ENCODE measurements around the gene PATZ1. TPM values are rescaled to one million over a fixed set of nuclear protein-coding genes. Genes with fewer than 3 reads are reported as not detected.

Gene PATZ1
- total RNA-seq, 4 donors from 2014 or later, result 15.7 to 18.0 (median 17.7) TPM

DNA sequence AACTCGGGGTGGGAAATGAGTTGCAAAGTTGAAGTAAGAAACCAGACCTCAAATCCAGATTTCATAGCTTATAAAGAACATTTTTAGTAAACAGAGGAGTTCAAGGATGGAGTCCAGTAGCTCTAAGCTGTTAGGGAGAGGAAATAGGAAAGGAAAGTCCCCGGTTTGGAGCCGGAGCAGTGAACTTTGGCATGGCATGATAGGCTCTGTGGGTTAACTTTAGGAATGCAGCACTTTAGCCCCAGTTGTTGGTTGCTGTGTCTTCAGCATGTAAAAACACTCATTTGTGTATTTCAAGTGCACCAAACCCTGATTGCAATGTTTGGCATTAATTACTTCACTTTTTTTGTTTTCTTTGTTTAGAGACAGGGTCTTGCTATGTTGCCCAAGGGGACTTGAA is 45.2 kb downstream of the PATZ1 start:
- 64 to 80% methylated on average over 3 of the region's 3 CpGs for WGBS, 2 donors (ENCODE audit: low coverage in 1 of 2)

DNA sequence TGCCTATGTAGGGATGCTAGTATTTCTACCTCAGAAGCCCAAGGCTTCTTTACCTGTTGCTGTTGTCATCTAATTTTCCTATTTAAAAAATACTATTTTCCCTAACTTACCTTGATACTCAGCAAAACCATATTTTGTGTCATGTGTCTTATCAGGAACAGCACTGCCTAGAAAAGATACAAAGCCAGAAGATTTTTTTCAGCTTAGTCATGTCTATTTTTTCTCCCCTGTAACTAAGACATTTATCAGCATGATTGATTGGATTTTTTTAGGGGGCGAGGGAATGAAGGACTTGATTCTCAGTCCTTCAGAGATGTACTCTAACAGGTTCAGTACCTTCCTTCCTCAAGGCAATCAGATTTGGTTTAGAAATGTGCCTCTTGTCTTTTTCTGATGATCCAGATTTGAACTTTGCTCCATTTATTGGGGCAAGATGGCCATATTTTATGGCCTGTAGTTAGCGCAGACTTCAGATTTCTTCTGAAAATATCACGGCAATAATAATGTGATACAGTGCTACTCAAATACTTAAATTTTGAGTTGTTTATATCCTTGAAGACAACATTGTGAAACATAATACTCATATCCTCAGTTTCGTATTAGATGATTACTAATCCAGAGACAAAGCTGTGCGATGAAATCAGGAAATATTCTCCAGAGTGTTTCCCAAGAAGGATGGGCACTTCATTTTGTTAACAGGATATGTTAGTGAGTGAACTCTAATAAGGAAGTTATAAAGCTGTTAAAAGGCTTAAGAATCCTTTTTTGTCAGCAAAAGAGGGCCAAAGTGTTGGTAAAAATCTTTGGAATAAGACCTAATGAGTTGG is 50.1 kb downstream of the PATZ1 start:
- no peaks in the 10 kb centered on the region for H3K27me3 ChIP-seq
- H3K4me3 ChIP-seq, result no peak overlapping the region
- TF ChIP-seq, protein P1, sequence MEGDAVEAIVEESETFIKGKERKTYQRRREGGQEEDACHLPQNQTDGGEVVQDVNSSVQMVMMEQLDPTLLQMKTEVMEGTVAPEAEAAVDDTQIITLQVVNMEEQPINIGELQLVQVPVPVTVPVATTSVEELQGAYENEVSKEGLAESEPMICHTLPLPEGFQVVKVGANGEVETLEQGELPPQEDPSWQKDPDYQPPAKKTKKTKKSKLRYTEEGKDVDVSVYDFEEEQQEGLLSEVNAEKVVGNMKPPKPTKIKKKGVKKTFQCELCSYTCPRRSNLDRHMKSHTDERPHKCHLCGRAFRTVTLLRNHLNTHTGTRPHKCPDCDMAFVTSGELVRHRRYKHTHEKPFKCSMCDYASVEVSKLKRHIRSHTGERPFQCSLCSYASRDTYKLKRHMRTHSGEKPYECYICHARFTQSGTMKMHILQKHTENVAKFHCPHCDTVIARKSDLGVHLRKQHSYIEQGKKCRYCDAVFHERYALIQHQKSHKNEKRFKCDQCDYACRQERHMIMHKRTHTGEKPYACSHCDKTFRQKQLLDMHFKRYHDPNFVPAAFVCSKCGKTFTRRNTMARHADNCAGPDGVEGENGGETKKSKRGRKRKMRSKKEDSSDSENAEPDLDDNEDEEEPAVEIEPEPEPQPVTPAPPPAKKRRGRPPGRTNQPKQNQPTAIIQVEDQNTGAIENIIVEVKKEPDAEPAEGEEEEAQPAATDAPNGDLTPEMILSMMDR (IDR thresholded peaks at IDR 0.05), result no peak
- TF ChIP-seq POLR2A (IDR thresholded peaks at IDR 0.05), result no peak
- TF ChIP-seq POLR2AphosphoS5 (IDR thresholded peaks at IDR 0.05), result peak; percentile 37
- TF ChIP-seq EP300 (IDR thresholded peaks at IDR 0.05), result no peak
- H3K4me1 ChIP-seq, result peaks cover 5 to 47% (median 24%) of the 10 kb centered on the region in 3 donors
- peak overlapping the region; percentile 62 to 83 (median 74) for H3K27ac ChIP-seq
- no peaks in the 10 kb centered on the region for H3K9me3 ChIP-seq
- WGBS, 2 donors (ENCODE audit: low coverage in 1 of 2), result 43 to 46% methylated on average over 5 of the region's 5 CpGs
- no peaks in the 10 kb centered on the region for H3K36me3 ChIP-seq
- peak; percentile 59 for ATAC-seq

More for the DNA sequence above, 45.2 kb downstream of the PATZ1 start:
- no peaks in the 10 kb centered on the region for H3K36me3 ChIP-seq
- TF ChIP-seq EP300 (IDR thresholded peaks at IDR 0.05), result no peak
- no peak for TF ChIP-seq POLR2AphosphoS5 (IDR thresholded peaks at IDR 0.05)
- TF ChIP-seq, protein P1 (IDR thresholded peaks at IDR 0.05), result no peak
- no peak for TF ChIP-seq POLR2A (IDR thresholded peaks at IDR 0.05)
- no peak for ATAC-seq
- no peak overlapping the region for H3K27ac ChIP-seq
- no peaks in the 10 kb centered on the region for H3K27me3 ChIP-seq
- peaks cover 3 to 15% (median 11%) of the 10 kb centered on the region in 3 donors for H3K4me1 ChIP-seq
- H3K4me3 ChIP-seq, result no peak overlapping the region
- no peaks in the 10 kb centered on the region for H3K9me3 ChIP-seq

DNA sequence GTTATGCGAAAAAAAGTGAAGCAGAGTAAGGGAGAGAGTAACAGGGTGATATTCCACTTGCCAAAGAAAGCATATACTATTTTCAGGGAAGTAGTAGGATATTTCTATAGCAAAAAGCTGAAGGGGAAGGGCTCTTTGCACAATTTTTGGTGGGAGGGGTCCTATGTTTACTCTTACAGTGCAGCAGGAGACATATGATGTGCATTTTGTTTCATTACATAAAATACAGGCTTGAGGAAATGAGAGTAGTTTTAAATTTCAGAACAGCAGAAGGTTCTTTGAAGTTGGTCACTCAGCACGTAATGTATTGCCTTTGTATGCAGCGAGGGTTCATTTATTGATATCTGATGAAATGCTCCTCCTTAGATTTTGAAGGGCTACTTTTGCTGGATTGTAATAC is 50.8 kb downstream of the PATZ1 start:
- Histone ChIP-seq H3K27ac (peak overlapping the region; percentile 62 to 83 (median 74)), H3K9me3 (no peaks in the 10 kb centered on the region), H3K4me1 (peaks cover 5 to 48% (median 24%) of the 10 kb centered on the region in 3 donors), H3K4me3 (no peak overlapping the region), H3K36me3 (no peaks in the 10 kb centered on the region), H3K27me3 (no peaks in the 10 kb centered on the region)
- ATAC-seq, result no peak
- WGBS, 2 donors (ENCODE audit: low coverage in 1 of 2), result 78% methylated on average over 3 of the region's 3 CpGs
- no peak for TF ChIP-seq POLR2A (IDR thresholded peaks at IDR 0.05)
- TF ChIP-seq EP300 (IDR thresholded peaks at IDR 0.05), result no peak
- TF ChIP-seq POLR2AphosphoS5 (IDR thresholded peaks at IDR 0.05), result no peak
- TF ChIP-seq, protein P1 (IDR thresholded peaks at IDR 0.05), result no peak

DNA sequence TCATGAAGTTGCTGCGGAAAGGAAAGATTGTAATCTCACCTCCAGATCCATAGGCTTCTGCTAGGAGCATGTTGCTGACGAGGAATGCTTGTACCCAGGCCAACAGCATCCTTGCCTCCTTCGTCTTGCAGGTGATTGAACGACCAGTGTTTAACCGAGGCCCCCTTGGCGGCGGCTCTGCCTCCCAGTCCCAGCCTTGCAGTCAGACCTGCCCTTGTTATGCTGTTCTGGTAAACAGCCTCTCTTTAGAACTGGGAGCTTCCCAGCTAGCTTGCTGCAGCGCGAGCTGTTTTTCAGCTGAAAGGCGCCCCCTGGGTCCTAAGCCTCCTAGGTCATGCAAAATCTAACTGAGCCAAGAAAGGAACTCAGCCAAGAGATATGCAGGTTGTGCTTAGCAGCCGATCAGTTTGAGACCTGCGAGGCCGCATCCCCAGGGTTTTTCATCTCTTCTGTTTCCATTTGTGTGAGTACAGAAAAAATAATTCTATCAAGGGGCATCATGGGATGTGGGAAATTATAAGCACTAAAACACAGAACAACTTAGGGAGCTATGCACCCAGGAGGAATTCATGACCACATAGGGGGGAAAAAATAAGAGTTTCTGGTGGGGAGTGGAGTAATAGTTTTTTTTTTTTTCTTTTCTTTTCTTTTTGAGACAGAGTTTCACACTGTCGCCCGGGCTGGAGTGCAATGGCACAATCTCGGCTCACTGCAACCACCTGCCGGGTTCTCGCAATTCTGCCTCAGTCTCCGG is 53.7 kb downstream of the PATZ1 start, which contains the start of gene PIK3IP1:
PIK3IP1 (minus strand) TSS at position 253 of the 754 bp plus-strand sequence; CDS start at position 109, 144 bp downstream.
- H3K36me3 ChIP-seq, result peaks cover 0 to 23% of the 10 kb centered on the region in 2 donors
- H3K4me1 ChIP-seq, result peaks cover 5 to 77% (median 36%) of the 10 kb centered on the region in 3 donors
- 16 to 19% methylated on average over 12 to 16 of the region's 19 CpGs for WGBS, 2 donors (ENCODE audit: low coverage in 1 of 2)

More for the DNA sequence above, 53.7 kb downstream of the PATZ1 start, which contains the start of gene PIK3IP1:
- H3K4me3 ChIP-seq, result peak within 1 kb of the TSS; percentile 53 to 86
- H3K9me3 ChIP-seq, result no peaks in the 10 kb centered on the region
- peak within 1 kb of the TSS; percentile 93 to 99 (median 98) for H3K27ac ChIP-seq
- TF ChIP-seq, protein P1 (IDR thresholded peaks at IDR 0.05), result peak in 3 of 4 experiments; percentile 58 to 75 (median 65)
- TF ChIP-seq EP300 (IDR thresholded peaks at IDR 0.05) (no peak), POLR2A (IDR thresholded peaks at IDR 0.05) (peak; percentile 89 to 93), POLR2AphosphoS5 (IDR thresholded peaks at IDR 0.05) (peak; percentile 98)
- peak; percentile 64 for ATAC-seq
- H3K27me3 ChIP-seq, result no peaks in the 10 kb centered on the region
